ENCODE results near the gene HIPK3. TPM values are rescaled to one million over a fixed set of nuclear protein-coding genes. Genes with fewer than 3 reads are reported as not detected.

HIPK3 gene
- total RNA-seq, 1 donor from 2014 or later: 78.5 TPM

DNA sequence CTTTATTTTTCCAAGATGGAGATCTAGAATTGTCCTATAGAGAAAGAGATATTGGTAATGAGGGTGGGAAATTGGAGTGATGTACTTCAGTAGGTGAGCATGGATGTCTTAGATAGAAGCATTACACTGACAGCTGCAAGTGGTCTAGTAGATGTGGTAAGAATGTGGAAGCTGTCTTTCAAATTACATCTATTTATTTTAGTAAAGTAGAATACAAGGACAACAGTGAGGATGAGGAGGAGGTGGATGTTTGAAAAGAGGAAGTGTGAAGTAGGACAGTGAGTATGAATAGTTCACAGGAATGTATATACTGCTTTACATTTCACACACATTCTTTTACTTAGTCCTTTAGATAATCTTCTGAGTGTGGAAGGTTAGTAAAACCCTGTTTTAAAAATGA lies 64.2 kb downstream of the HIPK3 start:
- Histone ChIP-seq H3K27me3 (ENCODE audit: insufficient read depth, low read length) (no peaks in the 10 kb centered on the region), H3K36me3 (ENCODE audit: insufficient read depth, low read length) (no peaks in the 10 kb centered on the region), H3K9ac (ENCODE audit: low read length) (no peak overlapping the region), H3K79me2 (ENCODE audit: insufficient read depth, low read length) (peaks cover 96% of the 10 kb centered on the region), H2AFZ (ENCODE audit: low read depth, low read length) (no peak overlapping the region), H3K4me3 (ENCODE audit: insufficient read depth, low read depth, low read length) (no peak overlapping the region), H3K27ac (ENCODE audit: low read depth, low read length) (no peak overlapping the region), H3K4me2 (ENCODE audit: low read length) (no peak overlapping the region), H3K9me3 (ENCODE audit: insufficient read depth, low read depth, low read length) (no peaks in the 10 kb centered on the region), H3K4me1 (ENCODE audit: insufficient read depth, low read length) (peaks cover 4% of the 10 kb centered on the region), H4K20me1 (ENCODE audit: insufficient read depth, low read length) (peaks cover 83% of the 10 kb centered on the region)
- no peak overlapping the region for H3K4me3 Mint-ChIP-seq (ENCODE audit: unreplicated experiment)
- peaks cover 14% of the 10 kb centered on the region for H3K4me1 Mint-ChIP-seq (ENCODE audit: low read depth, unreplicated experiment)
- no peak for FAIRE-seq
- no peaks in the 10 kb centered on the region for H3K36me3 Mint-ChIP-seq (ENCODE audit: low read depth, unreplicated experiment)
- no peaks in the 10 kb centered on the region for H3K9me3 Mint-ChIP-seq (ENCODE audit: unreplicated experiment)
- DNase-seq (ENCODE audit: low read depth): no peak
- no peak overlapping the region for H3K27ac Mint-ChIP-seq (ENCODE audit: unreplicated experiment)
- no peaks in the 10 kb centered on the region for H3K27me3 Mint-ChIP-seq (ENCODE audit: low read depth, unreplicated experiment)
- TF ChIP-seq EZH2 (IDR thresholded peaks at IDR 0.05; ENCODE audit: insufficient read depth, low read length): no peak
- TF ChIP-seq, protein P1, sequence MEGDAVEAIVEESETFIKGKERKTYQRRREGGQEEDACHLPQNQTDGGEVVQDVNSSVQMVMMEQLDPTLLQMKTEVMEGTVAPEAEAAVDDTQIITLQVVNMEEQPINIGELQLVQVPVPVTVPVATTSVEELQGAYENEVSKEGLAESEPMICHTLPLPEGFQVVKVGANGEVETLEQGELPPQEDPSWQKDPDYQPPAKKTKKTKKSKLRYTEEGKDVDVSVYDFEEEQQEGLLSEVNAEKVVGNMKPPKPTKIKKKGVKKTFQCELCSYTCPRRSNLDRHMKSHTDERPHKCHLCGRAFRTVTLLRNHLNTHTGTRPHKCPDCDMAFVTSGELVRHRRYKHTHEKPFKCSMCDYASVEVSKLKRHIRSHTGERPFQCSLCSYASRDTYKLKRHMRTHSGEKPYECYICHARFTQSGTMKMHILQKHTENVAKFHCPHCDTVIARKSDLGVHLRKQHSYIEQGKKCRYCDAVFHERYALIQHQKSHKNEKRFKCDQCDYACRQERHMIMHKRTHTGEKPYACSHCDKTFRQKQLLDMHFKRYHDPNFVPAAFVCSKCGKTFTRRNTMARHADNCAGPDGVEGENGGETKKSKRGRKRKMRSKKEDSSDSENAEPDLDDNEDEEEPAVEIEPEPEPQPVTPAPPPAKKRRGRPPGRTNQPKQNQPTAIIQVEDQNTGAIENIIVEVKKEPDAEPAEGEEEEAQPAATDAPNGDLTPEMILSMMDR (IDR thresholded peaks at IDR 0.05; ENCODE audit: insufficient read depth, low read depth, low read length): no peak

DNA sequence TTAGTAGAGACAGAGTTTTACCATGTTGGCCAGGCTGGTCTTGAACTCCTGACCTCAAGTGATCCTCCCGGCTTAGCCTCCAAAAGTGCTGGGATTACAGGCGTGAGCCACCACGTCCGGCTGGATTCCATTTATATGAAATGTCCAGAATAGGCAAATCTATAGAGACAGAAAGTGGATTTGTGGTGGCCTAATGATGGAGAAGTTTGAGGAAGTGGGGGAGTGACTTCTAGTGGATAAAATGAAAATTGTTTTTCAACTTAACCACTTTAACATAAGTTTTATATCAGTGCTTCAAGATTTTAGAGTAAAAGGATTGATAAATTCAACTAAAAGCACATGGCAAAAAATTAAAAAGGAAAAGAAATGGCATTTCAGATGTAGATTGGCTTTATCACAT lies 66.2 kb downstream of the HIPK3 start:
- H3K79me2 ChIP-seq (ENCODE audit: insufficient read depth, low read length): peaks cover 98% of the 10 kb centered on the region
- no peak overlapping the region for H3K4me3 Mint-ChIP-seq (ENCODE audit: unreplicated experiment)
- no peaks in the 10 kb centered on the region for H3K36me3 Mint-ChIP-seq (ENCODE audit: low read depth, unreplicated experiment)
- no peaks in the 10 kb centered on the region for H3K9me3 Mint-ChIP-seq (ENCODE audit: unreplicated experiment)
- H3K36me3 ChIP-seq (ENCODE audit: insufficient read depth, low read length): no peaks in the 10 kb centered on the region
- H3K4me1 ChIP-seq (ENCODE audit: insufficient read depth, low read length): no peaks in the 10 kb centered on the region
- no peak overlapping the region for H3K9ac ChIP-seq (ENCODE audit: low read length)
- H3K4me2 ChIP-seq (ENCODE audit: low read length): no peak overlapping the region
- no peak overlapping the region for H3K27ac Mint-ChIP-seq (ENCODE audit: unreplicated experiment)
- FAIRE-seq: no peak
- no peaks in the 10 kb centered on the region for H3K9me3 ChIP-seq (ENCODE audit: insufficient read depth, low read depth, low read length)
- no peaks in the 10 kb centered on the region for H3K27me3 ChIP-seq (ENCODE audit: insufficient read depth, low read length)
- H3K4me1 Mint-ChIP-seq (ENCODE audit: low read depth, unreplicated experiment): peaks cover 11% of the 10 kb centered on the region
- H3K27me3 Mint-ChIP-seq (ENCODE audit: low read depth, unreplicated experiment): no peaks in the 10 kb centered on the region
- DNase-seq (ENCODE audit: low read depth): no peak
- H3K27ac ChIP-seq (ENCODE audit: low read depth, low read length): no peak overlapping the region
- H3K4me3 ChIP-seq (ENCODE audit: insufficient read depth, low read depth, low read length): no peak overlapping the region
- H2AFZ ChIP-seq (ENCODE audit: low read depth, low read length): no peak overlapping the region
- TF ChIP-seq EZH2 (IDR thresholded peaks at IDR 0.05; ENCODE audit: insufficient read depth, low read length): no peak
- TF ChIP-seq, protein P1 (IDR thresholded peaks at IDR 0.05; ENCODE audit: insufficient read depth, low read depth, low read length): no peak
- peaks cover 82% of the 10 kb centered on the region for H4K20me1 ChIP-seq (ENCODE audit: insufficient read depth, low read length)

GRCh38 chr11:33324302-33324985 lies 67.3 kb downstream of the HIPK3 start:
- Histone ChIP-seq H3K4me1 (ENCODE audit: insufficient read depth, low read length) (no peaks in the 10 kb centered on the region), H3K36me3 (ENCODE audit: insufficient read depth, low read length) (no peaks in the 10 kb centered on the region), H3K4me2 (ENCODE audit: low read length) (no peak overlapping the region), H3K4me3 (ENCODE audit: insufficient read depth, low read depth, low read length) (no peak overlapping the region), H3K79me2 (ENCODE audit: insufficient read depth, low read length) (peaks cover 90% of the 10 kb centered on the region), H3K27ac (ENCODE audit: low read depth, low read length) (no peak overlapping the region), H3K9me3 (ENCODE audit: insufficient read depth, low read depth, low read length) (no peaks in the 10 kb centered on the region), H4K20me1 (ENCODE audit: insufficient read depth, low read length) (peaks cover 75% of the 10 kb centered on the region), H3K27me3 (ENCODE audit: insufficient read depth, low read length) (no peaks in the 10 kb centered on the region), H3K9ac (ENCODE audit: low read length) (no peak overlapping the region), H2AFZ (ENCODE audit: low read depth, low read length) (no peak overlapping the region)
- Mint-ChIP-seq H3K4me3 (ENCODE audit: unreplicated experiment) (no peak overlapping the region), H3K9me3 (ENCODE audit: unreplicated experiment) (no peaks in the 10 kb centered on the region), H3K36me3 (ENCODE audit: low read depth, unreplicated experiment) (no peaks in the 10 kb centered on the region), H3K27ac (ENCODE audit: unreplicated experiment) (no peak overlapping the region), H3K27me3 (ENCODE audit: low read depth, unreplicated experiment) (no peaks in the 10 kb centered on the region), H3K4me1 (ENCODE audit: low read depth, unreplicated experiment) (peaks cover 11% of the 10 kb centered on the region)
- TF ChIP-seq, protein P1 (IDR thresholded peaks at IDR 0.05; ENCODE audit: insufficient read depth, low read depth, low read length): no peak
- TF ChIP-seq EZH2 (IDR thresholded peaks at IDR 0.05; ENCODE audit: insufficient read depth, low read length): no peak
- FAIRE-seq (no peak), DNase-seq (ENCODE audit: low read depth) (no peak)
